Activated T-cell treated with anti-CD3 and anti-CD28 coated beads for 4 hours (primary cell): ENCODE measurements around the gene ZMYND15.

Experiments
- DNase-seq: peaks from one replicate; pipeline ENCODE4 v3.0.0-alpha.2; 2020

The ZMYND15 gene

GRCh38 chr17:4744999-4745969 is 5.7 kb downstream of the ZMYND15 start:
- no peak for DNase-seq

DNA sequence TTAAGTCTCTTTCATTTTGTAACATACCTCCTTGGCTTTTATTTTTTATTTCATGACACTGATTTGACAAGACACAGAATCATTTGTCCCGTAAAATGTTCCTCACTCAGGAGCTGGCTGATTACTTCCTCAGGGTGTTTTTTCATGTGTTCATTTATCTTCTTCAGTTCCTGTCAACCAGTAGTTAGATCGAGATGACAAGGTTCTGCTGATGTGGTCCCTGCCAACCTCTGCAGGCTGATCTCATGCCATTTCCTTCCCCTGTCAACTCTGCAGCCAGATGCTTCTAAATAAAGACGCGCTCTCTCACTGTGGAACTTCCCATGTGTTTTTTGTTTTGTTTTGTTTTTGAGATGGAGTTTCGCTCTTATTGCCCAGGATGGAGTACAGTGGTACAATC is 8.2 kb downstream of the ZMYND15 start:
- no peak for DNase-seq

DNA sequence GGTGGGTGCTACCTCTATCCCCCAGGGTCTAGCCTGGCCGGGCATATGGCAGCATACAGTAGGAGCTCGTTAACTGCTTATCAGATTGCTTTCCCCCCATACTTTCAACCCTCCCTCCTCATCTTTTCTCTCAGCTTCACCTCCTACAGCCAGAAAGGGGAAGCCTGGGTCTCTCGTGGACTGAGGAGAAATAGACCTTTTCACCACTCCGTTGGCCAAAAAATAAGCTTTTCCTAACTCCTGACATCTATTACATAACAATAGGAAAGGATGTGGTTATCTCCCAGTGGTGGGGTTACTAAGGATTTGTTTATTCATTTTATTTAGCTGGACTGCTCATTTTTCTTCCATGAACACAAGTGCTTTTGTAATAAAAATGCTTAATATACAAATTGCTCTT is 9.1 kb downstream of the ZMYND15 start:
- no peak for DNase-seq

GRCh38 chr17:4750606-4751005 is 11.0 kb downstream of the ZMYND15 start:
- DNase-seq = no peak

DNA sequence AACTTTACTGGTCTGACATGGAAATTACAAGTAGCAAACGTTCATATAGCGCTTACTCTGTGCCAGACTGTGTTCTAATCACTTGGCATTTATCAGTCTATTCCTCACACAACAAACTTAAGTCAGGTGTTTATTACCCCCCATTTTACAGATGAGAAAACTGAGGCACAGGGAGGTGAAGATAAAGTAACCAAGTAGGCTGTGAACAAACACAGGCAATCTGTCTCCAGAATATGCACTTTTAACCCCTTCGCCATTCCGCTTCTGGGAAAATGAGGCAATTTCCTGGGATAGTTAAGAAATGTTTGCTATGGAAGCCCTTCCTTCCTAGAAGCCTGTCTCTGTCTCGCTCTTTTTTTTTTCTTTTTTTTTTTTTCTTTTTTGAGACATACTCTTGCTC is 12.3 kb downstream of the ZMYND15 start:
- no peak for DNase-seq

DNA sequence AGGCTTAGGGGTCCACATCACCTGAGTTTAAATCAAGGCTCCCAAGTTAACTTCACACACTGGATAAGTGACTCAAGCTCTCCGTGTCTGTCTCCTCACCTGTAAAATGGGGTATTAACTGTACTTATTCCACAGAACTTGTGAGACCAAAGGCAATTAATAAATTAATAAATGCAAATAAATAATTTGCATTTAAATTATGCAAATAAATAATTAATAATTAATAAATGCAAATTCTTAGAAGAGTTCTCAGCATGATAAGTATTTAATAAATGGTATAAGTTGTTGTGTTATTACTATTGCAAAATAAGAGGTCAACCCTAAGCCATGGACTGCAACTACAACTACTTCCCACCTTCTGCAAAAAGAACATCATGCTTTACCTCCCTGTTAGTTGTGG is 13.8 kb downstream of the ZMYND15 start:
- no peak for DNase-seq

- DNase-seq = no peak
Observed at GRCh38 chr17:4759776-4760236, 20.2 kb downstream of the ZMYND15 start.

GRCh38 chr17:4764595-4764994 is 25.0 kb downstream of the ZMYND15 start:
- DNase-seq = no peak

DNA sequence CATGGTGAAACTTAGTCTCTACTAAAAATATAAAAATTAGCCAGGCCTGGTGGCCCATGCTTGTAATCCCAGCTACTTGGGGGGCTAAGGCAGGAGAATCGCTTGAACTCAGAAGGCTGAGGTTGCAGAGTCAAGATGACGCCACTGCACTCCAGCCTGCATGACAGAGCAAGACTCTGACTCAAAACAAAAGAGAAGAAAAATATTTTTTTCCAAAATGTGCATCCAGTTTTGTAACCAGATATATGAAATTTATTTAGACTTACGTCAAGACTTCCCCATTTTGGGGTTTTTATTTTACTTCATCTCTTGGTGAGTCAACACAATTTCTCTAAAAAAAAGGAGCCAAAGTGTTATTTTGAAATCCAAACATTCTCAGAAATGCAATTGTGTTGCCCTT is 26.6 kb downstream of the ZMYND15 start:
- DNase-seq = no peak

DNA sequence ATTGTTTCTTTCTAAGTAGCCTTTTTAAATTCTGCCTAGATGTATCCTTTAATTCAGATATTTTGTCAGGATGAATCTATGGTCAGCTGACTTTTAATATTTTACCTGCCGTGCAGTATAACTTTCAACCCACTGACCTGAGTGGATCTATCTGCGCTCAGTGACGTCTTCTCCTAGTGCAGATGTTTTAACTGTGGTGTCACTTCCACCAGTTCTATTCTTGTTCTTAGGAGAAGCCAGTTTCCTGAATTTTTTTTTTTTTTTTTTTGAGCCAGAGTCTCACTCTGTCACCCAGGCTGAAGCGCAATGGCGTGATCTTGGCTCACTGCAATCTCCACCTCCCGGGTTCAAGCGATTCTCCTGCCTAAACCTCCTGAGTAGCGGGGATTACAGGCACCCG is 27.1 kb downstream of the ZMYND15 start:
- DNase-seq = no peak

- DNase-seq = no peak
Observed at GRCh38 chr17:4768298-4768697, 28.7 kb downstream of the ZMYND15 start.

DNA sequence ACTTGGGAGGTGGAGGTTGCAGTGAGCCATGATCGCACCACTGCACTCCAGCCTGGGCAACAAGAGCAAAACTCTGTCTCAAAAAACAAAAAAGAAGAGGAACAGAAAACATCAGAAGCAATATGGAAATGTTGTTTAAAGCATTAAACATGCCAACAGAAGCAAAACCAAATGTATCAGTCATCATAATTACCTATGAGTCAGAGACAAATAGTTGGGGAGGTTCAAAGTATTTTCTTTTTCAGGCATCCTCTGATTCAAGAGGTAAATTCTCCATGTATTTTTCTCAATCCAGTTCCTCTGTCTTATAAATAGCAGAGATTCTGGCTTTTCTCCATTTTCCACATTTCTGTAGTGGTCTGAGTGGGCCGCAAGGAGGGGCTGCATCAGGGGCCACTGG is 30.0 kb downstream of the ZMYND15 start:
- no peak for DNase-seq

DNA sequence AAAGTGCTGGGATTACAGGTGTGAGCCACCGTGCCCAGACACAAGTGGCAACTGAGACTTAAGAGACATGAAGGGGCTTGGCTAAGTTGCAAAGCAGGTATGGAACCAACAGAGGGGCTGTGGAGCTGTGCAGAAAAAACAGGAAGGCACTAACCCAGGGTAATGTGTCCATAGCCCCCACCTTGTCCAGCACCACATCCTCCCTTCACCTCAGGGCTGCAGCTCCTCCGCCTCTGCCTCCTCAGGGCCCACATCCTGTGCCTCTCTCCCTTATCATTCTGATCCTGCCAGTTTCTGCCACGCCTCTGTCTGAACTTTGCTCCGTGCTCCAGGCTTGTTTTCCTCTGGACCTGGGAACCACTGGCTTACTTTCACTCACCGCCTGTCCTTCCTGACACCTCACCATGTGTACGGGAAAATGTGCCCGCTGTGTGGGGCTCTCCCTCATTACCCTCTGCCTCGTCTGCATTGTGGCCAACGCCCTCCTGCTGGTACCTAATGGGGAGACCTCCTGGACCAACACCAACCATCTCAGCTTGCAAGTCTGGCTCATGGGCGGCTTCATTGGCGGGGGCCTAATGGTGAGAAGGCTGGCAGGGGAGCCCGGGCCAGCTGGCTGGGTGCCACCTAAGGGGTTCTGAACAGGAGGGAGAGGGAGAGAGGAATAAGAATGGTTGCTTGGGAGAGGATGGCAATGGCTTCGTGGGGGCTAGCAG is 32.0 kb downstream of the ZMYND15 start, which contains the start of gene TM4SF5:
TM4SF5 (plus strand) TSS at position 368 of the 716 bp plus-strand sequence; CDS start at position 405, 37 bp downstream.
- no peak for DNase-seq

- no peak for DNase-seq
Observed at GRCh38 chr17:4772235-4772613, 32.6 kb downstream of the ZMYND15 start.

- DNase-seq = no peak
Observed at GRCh38 chr17:4777969-4778760, 38.5 kb downstream of the ZMYND15 start.

GRCh38 chr17:4780325-4780955 is 40.8 kb downstream of the ZMYND15 start:
- DNase-seq = no peak

DNA sequence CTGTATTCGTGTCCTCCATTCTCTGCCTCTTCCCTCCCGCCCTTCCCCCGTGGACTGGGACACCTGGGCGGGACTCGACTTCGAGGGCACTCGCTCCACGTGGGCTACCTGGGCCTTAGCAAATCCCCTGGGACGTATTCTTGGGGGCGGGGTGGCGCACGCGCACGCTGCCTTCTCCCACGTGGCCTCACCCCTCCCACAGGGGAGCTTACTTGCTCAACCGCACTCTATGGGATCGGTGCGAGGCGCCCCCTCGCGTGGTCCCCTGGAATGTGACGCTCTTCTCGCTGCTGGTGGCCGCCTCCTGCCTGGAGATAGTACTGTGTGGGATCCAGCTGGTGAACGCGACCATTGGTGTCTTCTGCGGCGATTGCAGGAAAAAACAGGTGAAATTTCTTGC is 43.0 kb downstream of the ZMYND15 start:
- no peak for DNase-seq

- no peak for DNase-seq
Observed at GRCh38 chr17:4785311-4786105, 45.9 kb downstream of the ZMYND15 start.

DNA sequence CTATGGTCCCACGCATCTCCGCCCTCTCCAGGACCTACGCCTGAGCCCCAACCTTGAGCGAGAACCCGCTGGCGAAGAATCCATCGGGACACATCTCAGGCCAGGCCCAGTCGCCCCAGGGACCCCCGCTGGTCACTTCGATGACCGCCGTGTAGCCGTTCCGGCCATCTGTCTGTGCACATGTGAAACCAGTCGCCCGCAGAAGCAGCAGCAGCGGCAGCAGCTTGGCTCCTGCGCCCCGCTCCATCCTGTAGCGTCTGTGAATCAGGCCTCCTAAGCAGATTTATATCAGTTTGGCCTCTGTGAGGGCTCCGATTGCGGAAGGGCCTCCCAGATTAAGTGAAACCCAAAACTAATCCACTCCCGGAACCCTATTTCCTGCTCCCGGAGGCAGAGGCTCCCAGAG is 46.5 kb downstream of the ZMYND15 start, which contains the start of gene VMO1:
VMO1 (minus strand) TSS at position 259 of the 406 bp plus-strand sequence; CDS start at position 247, 12 bp downstream.
- DNase-seq = no peak

DNA sequence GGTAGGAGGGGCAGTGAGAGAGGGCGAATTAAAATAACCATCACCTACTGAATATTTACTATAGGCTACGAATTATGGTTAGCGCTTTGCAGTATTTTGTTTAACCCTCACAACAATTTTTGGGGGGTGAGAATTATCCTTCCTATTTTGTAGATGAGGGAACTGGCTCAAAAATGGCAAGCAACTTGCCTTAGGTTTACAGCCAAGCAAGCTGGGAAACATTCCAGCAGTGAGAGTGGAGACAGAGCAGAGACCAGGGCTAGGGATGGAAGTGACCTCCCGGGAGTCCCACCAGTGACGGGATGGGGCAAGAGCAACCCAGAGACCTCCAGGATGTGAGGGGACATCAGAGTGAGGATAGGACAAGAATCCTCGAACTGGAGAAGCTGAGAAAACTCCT is 46.9 kb downstream of the ZMYND15 start:
- DNase-seq = no peak

DNA sequence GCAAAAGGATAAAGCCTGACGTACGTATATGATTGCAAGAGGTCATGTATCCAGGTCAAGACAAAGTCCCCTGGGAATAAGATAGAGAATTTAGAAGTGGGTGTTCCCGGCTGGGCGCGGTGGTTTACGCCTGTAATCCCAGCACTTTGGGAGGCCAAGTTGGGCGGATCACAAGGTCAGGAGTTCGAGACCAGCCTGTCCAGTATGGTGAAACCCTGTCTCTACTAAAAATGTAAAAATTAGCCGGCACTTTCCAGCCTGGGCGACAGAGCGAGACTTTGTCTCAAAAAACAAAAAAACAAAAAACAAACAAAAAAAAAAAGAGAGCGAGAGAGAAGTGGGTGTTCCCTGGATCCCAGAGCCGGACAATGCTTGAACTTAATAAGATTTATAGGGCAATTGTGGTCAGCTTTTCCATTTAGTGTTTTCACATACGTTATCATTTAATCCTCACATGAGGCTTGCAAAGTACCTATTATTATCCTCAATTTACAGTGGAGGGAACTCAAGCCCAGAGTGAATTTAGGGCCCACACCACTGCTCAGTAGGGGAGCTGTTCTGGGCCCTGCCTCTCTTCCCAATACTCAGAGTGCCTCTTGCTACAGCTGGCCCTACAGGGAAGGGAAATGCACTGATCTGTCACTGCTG is 48.6 kb downstream of the ZMYND15 start:
- no peak for DNase-seq
